ENCODE data around the gene NTF3.

The NTF3 gene

GRCh38 chr12:5433081-5433844, 1.4 kb downstream of the NTF3 start:
- in situ Hi-C loops (cut with MboI; ENCODE audit: low sequenced_read_pairs, unreplicated experiment) = no loop called here
- no peak for DNase-seq (ENCODE audit: low spot score)
- TF ChIP-seq CTCF (IDR thresholded peaks at IDR 0.05; ENCODE audit: borderline replicate concordance, control extremely low read depth, extremely low read depth, insufficient read depth, missing control alignments) = no peak

- TF ChIP-seq CTCF (IDR thresholded peaks at IDR 0.05; ENCODE audit: borderline replicate concordance, control extremely low read depth, extremely low read depth, insufficient read depth, missing control alignments) = no peak
- in situ Hi-C loops (cut with MboI; ENCODE audit: low sequenced_read_pairs, unreplicated experiment) = no loop called here
- DNase-seq (ENCODE audit: low spot score) = no peak
Observed at GRCh38 chr12:5433845-5434646, 2.1 kb downstream of the NTF3 start.

- in situ Hi-C loops (cut with MboI; ENCODE audit: low sequenced_read_pairs, unreplicated experiment) = no loop called here
- TF ChIP-seq CTCF (IDR thresholded peaks at IDR 0.05; ENCODE audit: borderline replicate concordance, control extremely low read depth, extremely low read depth, insufficient read depth, missing control alignments) = no peak
- no peak for DNase-seq (ENCODE audit: low spot score)
Observed at GRCh38 chr12:5434647-5435560, 3.0 kb downstream of the NTF3 start.

GRCh38 chr12:5437182-5437583, 5.3 kb downstream of the NTF3 start:
- TF ChIP-seq CTCF (IDR thresholded peaks at IDR 0.05; ENCODE audit: borderline replicate concordance, control extremely low read depth, extremely low read depth, insufficient read depth, missing control alignments) = no peak
- no peak for DNase-seq (ENCODE audit: low spot score)
- in situ Hi-C loops (cut with MboI; ENCODE audit: low sequenced_read_pairs, unreplicated experiment) = no loop called here

- no peak for DNase-seq (ENCODE audit: low spot score)
- in situ Hi-C loops (cut with MboI; ENCODE audit: low sequenced_read_pairs, unreplicated experiment) = no loop called here
- TF ChIP-seq CTCF (IDR thresholded peaks at IDR 0.05; ENCODE audit: borderline replicate concordance, control extremely low read depth, extremely low read depth, insufficient read depth, missing control alignments) = no peak
Observed at GRCh38 chr12:5437589-5437988, 5.7 kb downstream of the NTF3 start.

- no peak for TF ChIP-seq CTCF (IDR thresholded peaks at IDR 0.05; ENCODE audit: borderline replicate concordance, control extremely low read depth, extremely low read depth, insufficient read depth, missing control alignments)
- no peak for DNase-seq (ENCODE audit: low spot score)
- in situ Hi-C loops (cut with MboI; ENCODE audit: low sequenced_read_pairs, unreplicated experiment) = no loop called here
Observed at GRCh38 chr12:5438671-5439200, 6.8 kb downstream of the NTF3 start.

All from GM13976 (cell line).